HG03571 (cell line): ENCODE data around the gene NLE1.
"Not testable (repeated sequence)": the region's sequence is repeated elsewhere in the genome, so short reads cannot be mapped to it uniquely, and the experiment has no call there.

Experiments
- ATAC-seq: cut with Tn5 transposase; IDR thresholded peaks from one replicate; pipeline ENCODE4 v1.9.1; 2021; ENCODE audit not compliant: unreplicated experiment

NLE1 gene

GRCh38 chr17:35141681-35142466, at the start of gene NLE1:
TSS of gene NLE1 (minus strand) at chr17:35142303. CDS start at chr17:35142275, 28 bp downstream.
- peak; percentile 73 for ATAC-seq

- no peak for ATAC-seq
Measured at GRCh38 chr17:35191001-35191695, 49.0 kb upstream of the NLE1 start.

- no peak for ATAC-seq
Measured at GRCh38 chr17:35189291-35189690, 47.2 kb upstream of the NLE1 start.

- no peak for ATAC-seq
Measured at GRCh38 chr17:35188111-35188510, 46.0 kb upstream of the NLE1 start.

- ATAC-seq, result no peak
Measured at GRCh38 chr17:35187481-35187880, 45.4 kb upstream of the NLE1 start.

- ATAC-seq, result no peak
Measured at GRCh38 chr17:35185849-35186248, 43.7 kb upstream of the NLE1 start.

- no peak for ATAC-seq
Measured at GRCh38 chr17:35184274-35184673, 42.2 kb upstream of the NLE1 start.

- no peak for ATAC-seq
Measured at GRCh38 chr17:35183332-35183731, 41.2 kb upstream of the NLE1 start.

- ATAC-seq, result not testable (repeated sequence)
Measured at GRCh38 chr17:35179379-35179778, 37.3 kb upstream of the NLE1 start.

GRCh38 chr17:35176897-35177296, 34.8 kb upstream of the NLE1 start:
- no peak for ATAC-seq

GRCh38 chr17:35175638-35176415, 33.7 kb upstream of the NLE1 start:
- ATAC-seq, result no peak

- no peak for ATAC-seq
Measured at GRCh38 chr17:35174835-35175334, 32.8 kb upstream of the NLE1 start.

GRCh38 chr17:35172321-35172720, 30.2 kb upstream of the NLE1 start:
- not testable (repeated sequence) for ATAC-seq

GRCh38 chr17:35171834-35172233, 29.7 kb upstream of the NLE1 start:
- no peak for ATAC-seq

GRCh38 chr17:35170968-35171771, 29.1 kb upstream of the NLE1 start:
- no peak for ATAC-seq

- no peak for ATAC-seq
Measured at GRCh38 chr17:35169835-35170363, 27.8 kb upstream of the NLE1 start.

GRCh38 chr17:35167666-35168065, 25.6 kb upstream of the NLE1 start:
- ATAC-seq, result no peak

GRCh38 chr17:35167046-35167445, 24.9 kb upstream of the NLE1 start:
- no peak for ATAC-seq

- ATAC-seq, result no peak
Measured at GRCh38 chr17:35166526-35166925, 24.4 kb upstream of the NLE1 start.

- ATAC-seq, result no peak
Measured at GRCh38 chr17:35164716-35165115, 22.6 kb upstream of the NLE1 start.
